ENCODE measurements around the gene FOXK2.
"Not testable (repeated sequence)": the region's sequence is repeated elsewhere in the genome, so short reads cannot be mapped to it uniquely, and the experiment has no call there.

The FOXK2 gene

GRCh38 chr17:82495844-82496528, 23.5 kb upstream of the FOXK2 start:
- peak; percentile 37 for DNase-seq (ENCODE audit: low spot score)

GRCh38 chr17:82496529-82497434, 22.8 kb upstream of the FOXK2 start:
- DNase-seq (ENCODE audit: low spot score) = peak; percentile 88

GRCh38 chr17:82497483-82498405, 21.8 kb upstream of the FOXK2 start:
- DNase-seq (ENCODE audit: low spot score) = peak; percentile 43

GRCh38 chr17:82502207-82502606, 17.3 kb upstream of the FOXK2 start:
- DNase-seq (ENCODE audit: low spot score) = no peak

- DNase-seq (ENCODE audit: low spot score) = no peak
These were observed 16.3 kb upstream of the FOXK2 start for GRCh38 chr17:82503094-82503727.

- no peak for DNase-seq (ENCODE audit: low spot score)
These were observed 15.7 kb upstream of the FOXK2 start for GRCh38 chr17:82503728-82504308.

- DNase-seq (ENCODE audit: low spot score) = no peak
These were observed 14.2 kb upstream of the FOXK2 start for GRCh38 chr17:82505296-82505695.

- peak; percentile 68 for DNase-seq (ENCODE audit: low spot score)
These were observed 13.1 kb upstream of the FOXK2 start for GRCh38 chr17:82506402-82506801.

- no peak for DNase-seq (ENCODE audit: low spot score)
These were observed 11.8 kb upstream of the FOXK2 start for GRCh38 chr17:82507631-82508175.

GRCh38 chr17:82511642-82512041, 7.9 kb upstream of the FOXK2 start:
- not testable (repeated sequence) for DNase-seq (ENCODE audit: low spot score)

- DNase-seq (ENCODE audit: low spot score) = not testable (repeated sequence)
These were observed 5.7 kb upstream of the FOXK2 start for GRCh38 chr17:82513864-82514263.

GRCh38 chr17:82517230-82517865, 2.2 kb upstream of the FOXK2 start:
- no peak for DNase-seq (ENCODE audit: low spot score)

- DNase-seq (ENCODE audit: low spot score) = peak; percentile 40
These were observed 705 bp downstream of the FOXK2 start for GRCh38 chr17:82519971-82520903.

- no peak for DNase-seq (ENCODE audit: low spot score)
These were observed 5.0 kb downstream of the FOXK2 start for GRCh38 chr17:82524540-82524939.

- no peak for DNase-seq (ENCODE audit: low spot score)
These were observed 6.2 kb downstream of the FOXK2 start for GRCh38 chr17:82525712-82526111.

- no peak for DNase-seq (ENCODE audit: low spot score)
These were observed 8.4 kb downstream of the FOXK2 start for GRCh38 chr17:82527898-82528297.

- peak; percentile 77 for DNase-seq (ENCODE audit: low spot score)
These were observed 9.1 kb downstream of the FOXK2 start for GRCh38 chr17:82528484-82529265.

GRCh38 chr17:82529914-82530300, 10.4 kb downstream of the FOXK2 start:
- DNase-seq (ENCODE audit: low spot score) = no peak

Data from SW480 (cell line).